Neural progenitor cell (in vitro differentiated cells): Measurements from ENCODE around the gene EPS8. TPM values are rescaled to one million over a fixed set of nuclear protein-coding genes. Genes with fewer than 3 reads are reported as not detected.

Source experiments
- DNase-seq: peaks from one replicate; pipeline ENCODE4 v3.0.0-alpha.2; 2016; ENCODE audit warnings: low spot score
- H2AFZ ChIP-seq: fragments of 200-600 bp; sonication (generic); replicated peaks from 2 replicates; pipeline ENCODE4 v1.6.1; 2016; ENCODE audit warnings: antibody characterized with exemption
- H3F3A ChIP-seq: fragments of 200-600 bp; sonication (generic); 2 replicates; pipeline ENCODE4 v1.6.1; 2016; ENCODE audit warnings: antibody characterized with exemption, low read depth
- H3K27ac ChIP-seq: fragments of 200-600 bp; sonication (generic); 2 replicates; pipeline ENCODE4 v1.5.1; 2016; ENCODE audit warnings: mild to moderate bottlenecking
- H3K27me3 ChIP-seq: fragments of 200-600 bp; sonication (generic); 2 replicates; pipeline ENCODE4 v1.6.1; 2016; ENCODE audit warnings: mild to moderate bottlenecking, moderate library complexity
- H3K36me3 ChIP-seq: fragments of 200-600 bp; sonication (generic); 2 replicates; pipeline ENCODE4 v1.5.1; 2016
- H3K4me1 ChIP-seq: fragments of 200-600 bp; sonication (generic); 2 replicates; pipeline ENCODE4 v1.6.1; 2016; ENCODE audit warnings: mixed run types
- H3K4me2 ChIP-seq: fragments of 200-600 bp; sonication (generic); 2 replicates; pipeline ENCODE4 v1.6.1; 2016
- H3K4me3 ChIP-seq: fragments of 200-600 bp; sonication (generic); 2 replicates; pipeline ENCODE4 v1.5.1; 2016
- H3K79me2 ChIP-seq: fragments of 200-600 bp; sonication (generic); 2 replicates; pipeline ENCODE4 v1.6.1; 2016; ENCODE audit warnings: low read depth
- H3K9ac ChIP-seq: fragments of 200-600 bp; sonication (generic); 2 replicates; pipeline ENCODE4 v1.6.1; 2016
- H3K9me3 ChIP-seq: fragments of 200-600 bp; sonication (generic); 2 replicates; pipeline ENCODE4 v1.5.1; 2016; ENCODE audit warnings: low read depth
- H4K20me1 ChIP-seq: fragments of 200-600 bp; sonication (generic); 2 replicates; pipeline ENCODE4 v1.6.1; 2016; ENCODE audit warnings: low read depth
- H3K27ac Mint-ChIP-seq: 3 replicates; pipeline ENCODE4 v1.8.0; 2021; ENCODE audit warnings: mixed read lengths
- H3K27me3 Mint-ChIP-seq: 2 replicates; pipeline ENCODE4 v1.8.0; 2022; ENCODE audit warnings: low read depth, mild to moderate bottlenecking, inconsistent platforms, moderate library complexity, mixed read lengths; ENCODE audit not compliant: insufficient read depth
- H3K36me3 Mint-ChIP-seq: 3 replicates; pipeline ENCODE4 v1.8.0; 2021; ENCODE audit warnings: mixed read lengths
- H3K4me1 Mint-ChIP-seq: 3 replicates; pipeline ENCODE4 v1.8.0; 2021; ENCODE audit warnings: mixed read lengths
- H3K4me3 Mint-ChIP-seq: 3 replicates; pipeline ENCODE4 v1.8.0; 2021; ENCODE audit warnings: mild to moderate bottlenecking, moderate library complexity, mixed read lengths
- H3K9me3 Mint-ChIP-seq: 3 replicates; pipeline ENCODE4 v1.8.0; 2020; ENCODE audit warnings: mixed read lengths
- CTCF ChIP-seq: fragments of 200-600 bp; sonication (generic); IDR thresholded peaks from 2 replicates; pipeline ENCODE4 v1.5.1; 2017; ENCODE audit warnings: antibody characterized with exemption, mild to moderate bottlenecking
- EZH2 ChIP-seq: fragments of 200-600 bp; sonication (generic); IDR thresholded peaks from 2 replicates; pipeline ENCODE4 v1.6.1; 2017; ENCODE audit warnings: antibody characterized with exemption, mild to moderate bottlenecking, moderate library complexity
- EZH2phosphoT487 ChIP-seq: fragments of 200-600 bp; sonication (generic); IDR thresholded peaks from 2 replicates; pipeline ENCODE4 v1.6.1; 2017; ENCODE audit warnings: antibody characterized with exemption
- total RNA-seq: library from RNA; depleted of rRNA; stranded (reverse); fragments of >200 nt; gene quantifications from 2 replicates; pipeline ENCODE4 v1.2.3, GENCODE V29; 2015; ENCODE audit warnings: low replicate concordance

EPS8 gene
- total RNA-seq, 1 donor from 2014 or later = 17.0 TPM

- no peak overlapping the region for H3K4me3 Mint-ChIP-seq
- H3K9me3 Mint-ChIP-seq = no peaks in the 10 kb centered on the region
- Histone ChIP-seq H2AFZ (no peak overlapping the region), H3K36me3 (no peaks in the 10 kb centered on the region), H3K27ac (no peak overlapping the region), H3K27me3 (no peaks in the 10 kb centered on the region), H3K9ac (no peak overlapping the region), H3K4me3 (no peak overlapping the region), H3K4me1 (peaks cover 5% of the 10 kb centered on the region), H3K4me2 (no peak overlapping the region), H3F3A (no peaks in the 10 kb centered on the region), H4K20me1 (no peaks in the 10 kb centered on the region), H3K9me3 (no peaks in the 10 kb centered on the region), H3K79me2 (no peaks in the 10 kb centered on the region)
- H3K27ac Mint-ChIP-seq = no peak overlapping the region
- H3K36me3 Mint-ChIP-seq = peaks cover 19% of the 10 kb centered on the region
- TF ChIP-seq EZH2 (no peak), CTCF (no peak), EZH2phosphoT487 (no peak)
- H3K4me1 Mint-ChIP-seq = peaks cover 11% of the 10 kb centered on the region
- DNase-seq = no peak
- H3K27me3 Mint-ChIP-seq = no peaks in the 10 kb centered on the region
Measured at GRCh38 chr12:15638231-15638630, 151.0 kb downstream of the EPS8 start.

GRCh38 chr12:15636060-15636890 is 152.9 kb downstream of the EPS8 start:
- no peak for DNase-seq
- Mint-ChIP-seq H3K27ac (no peak overlapping the region), H3K36me3 (peaks cover 21% of the 10 kb centered on the region), H3K27me3 (no peaks in the 10 kb centered on the region), H3K4me3 (no peak overlapping the region), H3K4me1 (peaks cover 21% of the 10 kb centered on the region), H3K9me3 (no peaks in the 10 kb centered on the region)
- H3K27ac ChIP-seq = no peak overlapping the region
- H3K4me1 ChIP-seq = peaks cover 5% of the 10 kb centered on the region
- H3K4me3 ChIP-seq = no peak overlapping the region
- no peaks in the 10 kb centered on the region for H3K79me2 ChIP-seq
- H3K4me2 ChIP-seq = no peak overlapping the region
- H4K20me1 ChIP-seq = no peaks in the 10 kb centered on the region
- H3K27me3 ChIP-seq = no peaks in the 10 kb centered on the region
- H3K9me3 ChIP-seq = no peaks in the 10 kb centered on the region
- H2AFZ ChIP-seq = no peak overlapping the region
- TF ChIP-seq EZH2 (no peak), CTCF (no peak), EZH2phosphoT487 (no peak)
- no peak overlapping the region for H3K9ac ChIP-seq
- H3F3A ChIP-seq = no peaks in the 10 kb centered on the region
- H3K36me3 ChIP-seq = no peaks in the 10 kb centered on the region

GRCh38 chr12:15634010-15634683 is 155.0 kb downstream of the EPS8 start:
- Histone ChIP-seq H3K27ac (no peak overlapping the region), H3K27me3 (no peaks in the 10 kb centered on the region), H2AFZ (no peak overlapping the region), H3K4me2 (no peak overlapping the region), H4K20me1 (no peaks in the 10 kb centered on the region), H3K9me3 (no peaks in the 10 kb centered on the region), H3F3A (no peaks in the 10 kb centered on the region), H3K79me2 (no peaks in the 10 kb centered on the region), H3K9ac (no peak overlapping the region), H3K4me3 (no peak overlapping the region), H3K4me1 (peaks cover 10% of the 10 kb centered on the region), H3K36me3 (no peaks in the 10 kb centered on the region)
- H3K36me3 Mint-ChIP-seq = peaks cover 9% of the 10 kb centered on the region
- peaks cover 42% of the 10 kb centered on the region for H3K4me1 Mint-ChIP-seq
- H3K9me3 Mint-ChIP-seq = no peaks in the 10 kb centered on the region
- no peaks in the 10 kb centered on the region for H3K27me3 Mint-ChIP-seq
- DNase-seq = no peak
- no peak overlapping the region for H3K4me3 Mint-ChIP-seq
- peak overlapping the region; percentile 0 for H3K27ac Mint-ChIP-seq
- TF ChIP-seq CTCF (no peak), EZH2 (no peak), EZH2phosphoT487 (no peak)
